Measurements from ENCODE around the gene ZNF135. TPM values are rescaled to one million over a fixed set of nuclear protein-coding genes. Genes with fewer than 3 reads are reported as not detected.

ZNF135 gene
- total and polyA plus RNA-seq, 2 donors (not counting 3 experiments of a cell fraction or from before 2014, with no cell fraction given) = 1.2 to 1.5 TPM

GRCh38 chr19:58108546-58108817, 49.4 kb downstream of the ZNF135 start:
- no peak overlapping the region for H3K4me3 ChIP-seq (replicated peaks in 1 of 3; ENCODE audit: insufficient read depth in 1 of 3, low read depth in 1 of 3, low read length in 3 of 3)
- POLR2A ChIA-PET = no interaction called here
- no TSS peak for BruUV-seq (replicated peaks)
- no peak for DNase-seq (ENCODE audit: low read depth, low spot score)
- no peak for FAIRE-seq
- no peak overlapping the region for H3K27ac ChIP-seq (ENCODE audit: insufficient read depth, low read depth, low read length)
- H2AFZ ChIP-seq (ENCODE audit: low read depth, low read length) = no peak overlapping the region
- no peaks in the 10 kb centered on the region for H3K27me3 ChIP-seq (ENCODE audit: control insufficient read depth in 2 of 2, insufficient read depth in 2 of 2, low read length in 2 of 2)
- intact Hi-C loops (cut with micrococcal nuclease) (no loop called here), dilution Hi-C loops (cut with MboI; ENCODE audit: extremely low pct_ligation_motif_present, low sequenced_read_pairs) (no loop called here)
- no peaks in the 10 kb centered on the region for H3K79me2 ChIP-seq (ENCODE audit: control insufficient read depth, insufficient read depth, low read length)
- H4K20me1 ChIP-seq (replicated peaks; ENCODE audit: control insufficient read depth, extremely low read depth, insufficient read depth, low read length) = no peaks in the 10 kb centered on the region
- no peaks in the 10 kb centered on the region for H3K9me3 ChIP-seq (replicated peaks; ENCODE audit: control insufficient read depth, insufficient read depth, low read length)
- H3K9me1 ChIP-seq (replicated peaks; ENCODE audit: control insufficient read depth, extremely low read depth, insufficient read depth, low read length) = no peaks in the 10 kb centered on the region
- no peak overlapping the region for H3K4me2 ChIP-seq (ENCODE audit: insufficient read depth, low read length)
- no peaks in the 10 kb centered on the region for H3K36me3 ChIP-seq (ENCODE audit: control insufficient read depth in 2 of 2, extremely low read depth in 1 of 2, insufficient read depth in 2 of 2, low read length in 2 of 2)
- TF ChIP-seq EZH2 (IDR thresholded peaks at IDR 0.05; ENCODE audit: borderline replicate concordance, low read depth, low read length, severe bottlenecking) (no peak), GATA2 (IDR thresholded peaks at IDR 0.05; ENCODE audit: insufficient read depth, insufficient read length, low read depth, low read length) (no peak), FOS (IDR thresholded peaks at IDR 0.05; ENCODE audit: borderline replicate concordance, insufficient read depth, low read length) (no peak), POLR2AphosphoS5 (IDR thresholded peaks at IDR 0.05; ENCODE audit: insufficient read depth, low read depth, low read length) (no peak), MYC (IDR thresholded peaks at IDR 0.05; ENCODE audit: low read depth, low read length) (no peak), JUN (IDR thresholded peaks at IDR 0.05; ENCODE audit: borderline replicate concordance, insufficient read depth, insufficient read length, low read depth) (no peak), CTCF (IDR thresholded peaks at IDR 0.05; ENCODE audit: extremely low read depth in 1 of 2, insufficient read depth in 1 of 2, low read depth in 1 of 2, low read length in 2 of 2) (no peak), MAX (IDR thresholded peaks at IDR 0.05; ENCODE audit: insufficient read depth, insufficient read length) (no peak), POLR2A (IDR thresholded peaks at IDR 0.05; ENCODE audit: low read depth, low read length) (no peak)
- H3K9ac ChIP-seq (replicated peaks; ENCODE audit: extremely low read depth, insufficient read depth, low read length) = no peak overlapping the region
- CTCF ChIA-PET = no interaction called here
- H3K4me1 ChIP-seq (ENCODE audit: control insufficient read depth, extremely low read depth, insufficient read depth, low read length) = no peaks in the 10 kb centered on the region
